ENCODE measurements around the gene FUCA2.
"Not testable (repeated sequence)": the region's sequence is repeated elsewhere in the genome, so short reads cannot be mapped to it uniquely, and the experiment has no call there.

The FUCA2 gene

DNA sequence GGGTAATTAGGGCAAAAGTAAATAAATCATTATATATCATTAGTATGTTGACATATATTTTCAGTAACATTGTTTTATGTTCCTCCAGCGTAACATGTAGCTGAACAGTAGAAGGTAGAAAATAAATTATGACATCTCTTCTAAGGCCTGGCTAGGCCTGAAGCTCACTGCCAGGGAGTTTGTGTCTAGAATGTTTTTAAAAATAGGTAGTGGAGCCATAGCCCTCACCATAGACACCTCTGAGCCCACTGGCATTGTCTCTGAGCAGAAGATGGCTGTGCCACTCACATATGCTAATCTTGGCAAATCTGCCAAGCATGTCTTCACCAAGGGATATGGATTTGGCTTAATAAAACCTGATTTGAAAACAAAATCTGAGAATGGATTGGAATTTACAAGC is 21.3 kb downstream of the FUCA2 start:
- Histone ChIP-seq H3K9me3 (ENCODE audit: control insufficient read depth in 1 of 2, low read length in 2 of 2) (no peaks in the 10 kb centered on the region), H3K27me3 (ENCODE audit: low read depth, low read length) (no peaks in the 10 kb centered on the region), H3K4me1 (ENCODE audit: control insufficient read depth in 1 of 2, insufficient read depth in 2 of 2, low read length in 2 of 2) (no peaks in the 10 kb centered on the region), H3K4me3 (ENCODE audit: low read depth in 1 of 2, low read length in 2 of 2) (no peak overlapping the region), H3K27ac (ENCODE audit: low read length) (no peak overlapping the region), H3K36me3 (ENCODE audit: control insufficient read depth in 1 of 2, insufficient read depth in 2 of 2, low read length in 2 of 2) (peaks cover 10 to 21% of the 10 kb centered on the region in 2 donors)

- no peaks in the 10 kb centered on the region for H3K4me1 ChIP-seq (ENCODE audit: control insufficient read depth in 1 of 2, insufficient read depth in 2 of 2, low read length in 2 of 2)
- no peak overlapping the region for H3K4me3 ChIP-seq (ENCODE audit: low read depth in 1 of 2, low read length in 2 of 2)
- H3K27ac ChIP-seq (ENCODE audit: low read length): no peak overlapping the region
- no peaks in the 10 kb centered on the region for H3K9me3 ChIP-seq (ENCODE audit: control insufficient read depth in 1 of 2, low read length in 2 of 2)
- H3K27me3 ChIP-seq (ENCODE audit: low read depth, low read length): no peaks in the 10 kb centered on the region
- peaks cover 0 to 3% of the 10 kb centered on the region in 2 donors for H3K36me3 ChIP-seq (ENCODE audit: control insufficient read depth in 1 of 2, insufficient read depth in 2 of 2, low read length in 2 of 2)
Observed at GRCh38 chr6:143486752-143487151, 24.8 kb downstream of the FUCA2 start.

- H3K4me1 ChIP-seq (ENCODE audit: control insufficient read depth in 1 of 2, insufficient read depth in 2 of 2, low read length in 2 of 2): no peaks in the 10 kb centered on the region
- no peak overlapping the region for H3K4me3 ChIP-seq (ENCODE audit: low read depth in 1 of 2, low read length in 2 of 2)
- no peaks in the 10 kb centered on the region for H3K27me3 ChIP-seq (ENCODE audit: low read depth, low read length)
- no peaks in the 10 kb centered on the region for H3K9me3 ChIP-seq (ENCODE audit: control insufficient read depth in 1 of 2, low read length in 2 of 2)
- peaks cover 0 to 3% of the 10 kb centered on the region in 2 donors for H3K36me3 ChIP-seq (ENCODE audit: control insufficient read depth in 1 of 2, insufficient read depth in 2 of 2, low read length in 2 of 2)
- no peak overlapping the region for H3K27ac ChIP-seq (ENCODE audit: low read length)
Observed at GRCh38 chr6:143485967-143486366, 25.6 kb downstream of the FUCA2 start.

DNA sequence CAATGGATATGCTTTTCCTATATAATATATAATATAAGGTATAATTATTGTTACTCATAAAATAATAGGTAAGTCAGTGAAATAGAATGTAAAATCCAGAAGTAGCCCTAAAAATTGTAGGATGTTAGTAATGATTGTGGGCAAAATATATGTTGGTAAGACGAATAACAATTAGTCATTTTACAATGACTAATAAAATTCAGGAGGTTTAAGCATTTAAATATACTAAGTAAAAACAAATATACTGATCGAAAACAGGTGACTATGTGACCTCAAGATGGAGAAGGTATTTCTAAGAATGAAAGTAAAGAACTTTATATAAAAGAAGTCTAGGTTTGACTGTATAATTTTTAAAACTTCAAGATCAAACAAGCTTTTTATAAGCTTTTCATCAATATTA is 28.9 kb downstream of the FUCA2 start:
- no peak overlapping the region for H3K4me3 ChIP-seq (ENCODE audit: low read depth in 1 of 2, low read length in 2 of 2)
- no peaks in the 10 kb centered on the region for H3K9me3 ChIP-seq (ENCODE audit: control insufficient read depth in 1 of 2, low read length in 2 of 2)
- H3K36me3 ChIP-seq (ENCODE audit: control insufficient read depth in 1 of 2, insufficient read depth in 2 of 2, low read length in 2 of 2): peaks cover 10 to 15% of the 10 kb centered on the region in 2 donors
- no peaks in the 10 kb centered on the region for H3K4me1 ChIP-seq (ENCODE audit: control insufficient read depth in 1 of 2, insufficient read depth in 2 of 2, low read length in 2 of 2)
- H3K27me3 ChIP-seq (ENCODE audit: low read depth, low read length): no peaks in the 10 kb centered on the region
- no peak overlapping the region for H3K27ac ChIP-seq (ENCODE audit: low read length)

- peaks cover 27 to 37% of the 10 kb centered on the region in 2 donors for H3K36me3 ChIP-seq (ENCODE audit: control insufficient read depth in 1 of 2, insufficient read depth in 2 of 2, low read length in 2 of 2)
Observed at GRCh38 chr6:143478479-143479062, 32.9 kb downstream of the FUCA2 start.

DNA sequence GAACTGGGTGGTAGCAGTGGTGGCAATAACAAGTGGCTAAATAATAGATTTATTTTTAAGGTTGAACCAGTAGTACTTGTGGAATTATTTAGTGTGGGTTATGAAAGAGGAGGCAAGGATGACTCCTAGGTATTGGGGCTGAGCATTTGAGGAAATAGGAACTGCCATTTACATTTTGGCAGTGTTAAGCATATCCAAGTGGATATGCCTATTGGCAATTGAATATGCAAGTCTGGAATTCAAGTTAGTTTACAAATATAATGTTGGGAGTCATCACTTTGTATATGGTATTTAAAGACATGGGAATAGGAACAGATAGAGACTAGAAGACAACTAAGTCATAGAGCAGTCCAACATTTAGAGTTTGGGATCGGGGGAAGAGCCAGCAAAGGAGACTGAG is 35.0 kb downstream of the FUCA2 start:
- Histone ChIP-seq H3K4me1 (ENCODE audit: control insufficient read depth in 1 of 2, insufficient read depth in 2 of 2, low read length in 2 of 2) (no peaks in the 10 kb centered on the region), H3K36me3 (ENCODE audit: control insufficient read depth in 1 of 2, insufficient read depth in 2 of 2, low read length in 2 of 2) (peaks cover 41 to 53% of the 10 kb centered on the region in 2 donors), H3K27me3 (ENCODE audit: low read depth, low read length) (no peaks in the 10 kb centered on the region), H3K4me3 (ENCODE audit: low read depth in 1 of 2, low read length in 2 of 2) (no peak overlapping the region), H3K27ac (ENCODE audit: low read length) (no peak overlapping the region), H3K9me3 (ENCODE audit: control insufficient read depth in 1 of 2, low read length in 2 of 2) (no peaks in the 10 kb centered on the region)

More at GRCh38 chr6:143478479-143479062, 32.9 kb downstream of the FUCA2 start:
- Histone ChIP-seq H3K9me3 (ENCODE audit: control insufficient read depth in 1 of 2, low read length in 2 of 2) (no peaks in the 10 kb centered on the region), H3K4me1 (ENCODE audit: control insufficient read depth in 1 of 2, insufficient read depth in 2 of 2, low read length in 2 of 2) (no peaks in the 10 kb centered on the region), H3K4me3 (ENCODE audit: low read depth in 1 of 2, low read length in 2 of 2) (no peak overlapping the region), H3K27ac (ENCODE audit: low read length) (no peak overlapping the region), H3K27me3 (ENCODE audit: low read depth, low read length) (no peaks in the 10 kb centered on the region)

DNA sequence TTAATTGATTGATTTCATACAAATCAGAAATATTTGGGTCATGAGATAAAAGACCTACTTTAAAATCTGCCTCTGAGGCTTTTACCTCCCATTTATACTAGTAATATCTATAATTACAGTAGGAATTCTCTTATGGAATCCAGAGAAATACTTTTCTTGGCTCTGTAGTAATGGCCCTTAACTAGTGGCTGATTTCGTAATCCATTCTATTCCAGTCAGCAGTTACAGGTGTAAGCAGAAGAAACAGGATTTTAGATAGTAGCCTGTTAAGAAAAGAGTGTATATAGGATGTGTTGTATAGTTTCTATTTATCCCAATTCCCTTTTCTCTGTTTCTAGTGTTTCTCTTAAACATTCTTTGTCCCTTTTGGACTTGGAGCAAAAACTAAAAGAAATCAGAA is 39.7 kb downstream of the FUCA2 start:
- H3K9me3 ChIP-seq (ENCODE audit: control insufficient read depth in 1 of 2, low read length in 2 of 2): no peaks in the 10 kb centered on the region
- H3K36me3 ChIP-seq (ENCODE audit: control insufficient read depth in 1 of 2, insufficient read depth in 2 of 2, low read length in 2 of 2): peaks cover 28 to 33% of the 10 kb centered on the region in 2 donors

GRCh38 chr6:143468823-143469222 is 42.7 kb downstream of the FUCA2 start:
- H3K36me3 ChIP-seq (ENCODE audit: control insufficient read depth in 1 of 2, insufficient read depth in 2 of 2, low read length in 2 of 2): peaks cover 18 to 21% of the 10 kb centered on the region in 2 donors

More for the DNA sequence above, 39.7 kb downstream of the FUCA2 start:
- H3K27ac ChIP-seq (ENCODE audit: low read length): no peak overlapping the region
- H3K4me1 ChIP-seq (ENCODE audit: control insufficient read depth in 1 of 2, insufficient read depth in 2 of 2, low read length in 2 of 2): no peaks in the 10 kb centered on the region
- no peaks in the 10 kb centered on the region for H3K27me3 ChIP-seq (ENCODE audit: low read depth, low read length)
- no peak overlapping the region for H3K4me3 ChIP-seq (ENCODE audit: low read depth in 1 of 2, low read length in 2 of 2)

GRCh38 chr6:143468026-143468425 is 43.5 kb downstream of the FUCA2 start:
- Histone ChIP-seq H3K27me3 (ENCODE audit: low read depth, low read length) (no peaks in the 10 kb centered on the region), H3K4me1 (ENCODE audit: control insufficient read depth in 1 of 2, insufficient read depth in 2 of 2, low read length in 2 of 2) (no peaks in the 10 kb centered on the region), H3K27ac (ENCODE audit: low read length) (no peak overlapping the region), H3K9me3 (ENCODE audit: control insufficient read depth in 1 of 2, low read length in 2 of 2) (no peaks in the 10 kb centered on the region), H3K36me3 (ENCODE audit: control insufficient read depth in 1 of 2, insufficient read depth in 2 of 2, low read length in 2 of 2) (peaks cover 19 to 26% of the 10 kb centered on the region in 2 donors), H3K4me3 (ENCODE audit: low read depth in 1 of 2, low read length in 2 of 2) (no peak overlapping the region)

More at GRCh38 chr6:143468823-143469222, 42.7 kb downstream of the FUCA2 start:
- not testable (repeated sequence) for H3K27me3 ChIP-seq (ENCODE audit: low read depth, low read length); H3K27ac ChIP-seq (ENCODE audit: low read length); H3K9me3 ChIP-seq (ENCODE audit: control insufficient read depth in 1 of 2, low read length in 2 of 2); H3K4me3 ChIP-seq (ENCODE audit: low read depth in 1 of 2, low read length in 2 of 2); H3K4me1 ChIP-seq (ENCODE audit: control insufficient read depth in 1 of 2, insufficient read depth in 2 of 2, low read length in 2 of 2)

GRCh38 chr6:143465546-143465945 is 46.0 kb downstream of the FUCA2 start:
- H3K4me3 ChIP-seq (ENCODE audit: low read depth in 1 of 2, low read length in 2 of 2): no peak overlapping the region
- no peaks in the 10 kb centered on the region for H3K9me3 ChIP-seq (ENCODE audit: control insufficient read depth in 1 of 2, low read length in 2 of 2)
- H3K27me3 ChIP-seq (ENCODE audit: low read depth, low read length): no peaks in the 10 kb centered on the region
- no peaks in the 10 kb centered on the region for H3K4me1 ChIP-seq (ENCODE audit: control insufficient read depth in 1 of 2, insufficient read depth in 2 of 2, low read length in 2 of 2)
- no peak overlapping the region for H3K27ac ChIP-seq (ENCODE audit: low read length)
- peaks cover 12 to 20% of the 10 kb centered on the region in 2 donors for H3K36me3 ChIP-seq (ENCODE audit: control insufficient read depth in 1 of 2, insufficient read depth in 2 of 2, low read length in 2 of 2)

DNA sequence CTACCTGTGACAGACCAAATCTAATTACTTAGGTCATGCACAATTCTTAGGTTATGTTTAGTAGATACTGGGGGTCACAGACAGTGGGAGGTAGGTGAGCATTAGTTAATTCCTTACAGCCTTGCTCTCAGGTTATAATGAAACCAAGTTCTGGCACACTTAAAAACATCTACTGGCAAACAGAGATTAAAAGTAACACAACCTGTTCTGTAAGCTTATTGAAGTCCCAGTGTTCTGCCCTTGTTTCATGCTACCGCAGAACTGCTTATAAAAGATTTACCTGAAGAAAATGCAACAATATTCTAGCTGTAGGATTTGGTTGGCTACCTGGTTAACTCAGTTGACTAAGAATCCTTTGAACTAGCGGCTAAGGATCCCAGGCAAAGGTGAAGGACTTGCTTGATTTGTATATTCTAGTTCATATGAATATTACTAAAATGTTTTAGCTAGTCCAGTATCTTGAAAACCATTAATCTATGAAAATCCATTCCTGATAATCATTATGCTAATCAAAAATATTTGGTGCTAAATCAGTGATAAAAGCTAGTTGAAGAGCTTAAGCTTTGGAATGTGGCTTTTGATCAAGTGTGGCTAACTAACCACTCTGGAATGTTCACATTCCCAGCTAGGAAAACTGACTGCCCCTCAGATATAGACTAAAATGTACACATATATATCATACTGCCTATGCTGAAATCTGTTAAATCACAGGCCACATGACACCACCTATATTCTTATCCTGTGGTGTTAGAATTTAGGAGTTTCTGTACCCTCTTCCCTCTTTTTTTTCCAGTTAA is 53.8 kb downstream of the FUCA2 start:
- no peak overlapping the region for H3K27ac ChIP-seq (ENCODE audit: low read length)
- no peaks in the 10 kb centered on the region for H3K27me3 ChIP-seq (ENCODE audit: low read depth, low read length)
- no peak overlapping the region for H3K4me3 ChIP-seq (ENCODE audit: low read depth in 1 of 2, low read length in 2 of 2)
- H3K4me1 ChIP-seq (ENCODE audit: control insufficient read depth in 1 of 2, insufficient read depth in 2 of 2, low read length in 2 of 2): no peaks in the 10 kb centered on the region
- H3K9me3 ChIP-seq (ENCODE audit: control insufficient read depth in 1 of 2, low read length in 2 of 2): no peaks in the 10 kb centered on the region
- H3K36me3 ChIP-seq (ENCODE audit: control insufficient read depth in 1 of 2, insufficient read depth in 2 of 2, low read length in 2 of 2): peaks cover 2 to 11% of the 10 kb centered on the region in 2 donors
